ENCODE results near the gene MTMR1.

Gene MTMR1

GRCh38 chrX:150698981-150699380, 5.8 kb downstream of the MTMR1 start:
- DNase-seq: no peak

GRCh38 chrX:150700107-150700506, 6.9 kb downstream of the MTMR1 start:
- DNase-seq: no peak

- DNase-seq: no peak
These were observed 8.2 kb downstream of the MTMR1 start for GRCh38 chrX:150701377-150701776.

- no peak for DNase-seq
These were observed 9.9 kb downstream of the MTMR1 start for GRCh38 chrX:150702966-150703694.

GRCh38 chrX:150703695-150703974, 10.4 kb downstream of the MTMR1 start:
- DNase-seq: no peak

GRCh38 chrX:150704030-150704613, 10.9 kb downstream of the MTMR1 start:
- no peak for DNase-seq

GRCh38 chrX:150712619-150713018, 19.4 kb downstream of the MTMR1 start:
- DNase-seq: no peak

GRCh38 chrX:150715184-150715583, 22.0 kb downstream of the MTMR1 start:
- no peak for DNase-seq

GRCh38 chrX:150719621-150720020, 26.4 kb downstream of the MTMR1 start:
- no peak for DNase-seq

- no peak for DNase-seq
These were observed 36.8 kb downstream of the MTMR1 start for GRCh38 chrX:150729956-150730355.

- no peak for DNase-seq
These were observed 37.5 kb downstream of the MTMR1 start for GRCh38 chrX:150730719-150731118.

- no peak for DNase-seq
These were observed 38.6 kb downstream of the MTMR1 start for GRCh38 chrX:150731795-150732194.

- no peak for DNase-seq
These were observed 43.3 kb downstream of the MTMR1 start for GRCh38 chrX:150736475-150736874.

GRCh38 chrX:150752124-150752523, 58.9 kb downstream of the MTMR1 start:
- no peak for DNase-seq

- DNase-seq: no peak
These were observed 60.2 kb downstream of the MTMR1 start for GRCh38 chrX:150753357-150753756.

- DNase-seq: no peak
These were observed 60.8 kb downstream of the MTMR1 start for GRCh38 chrX:150753968-150754367.

- no peak for DNase-seq
These were observed 64.2 kb downstream of the MTMR1 start for GRCh38 chrX:150757371-150757770.

- no peak for DNase-seq
These were observed 66.6 kb downstream of the MTMR1 start for GRCh38 chrX:150759568-150760416.

GRCh38 chrX:150761176-150761818, 68.1 kb downstream of the MTMR1 start:
- no peak for DNase-seq

- no peak for DNase-seq
These were observed 68.6 kb downstream of the MTMR1 start for GRCh38 chrX:150761819-150762216.

- DNase-seq: no peak
These were observed 69.3 kb downstream of the MTMR1 start for GRCh38 chrX:150762258-150763165.

- no peak for DNase-seq
These were observed 70.2 kb downstream of the MTMR1 start for GRCh38 chrX:150763303-150763797.

All from activated CD8-positive, alpha-beta memory T cell treated with anti-CD3 and anti-CD28 coated beads, Interleukin-2, amount 50 U/mL, for 4 hours (primary cell).